Measurements from ENCODE around the gene MRC2. TPM values are rescaled to one million over a fixed set of nuclear protein-coding genes. Genes with fewer than 3 reads are reported as not detected.
"Not testable (repeated sequence)": the region's sequence is repeated elsewhere in the genome, so short reads cannot be mapped to it uniquely, and the experiment has no call there.

MRC2 gene
- total RNA-seq, 4 donors from 2014 or later = 23.3 to 59.8 (median 39.9) TPM

GRCh38 chr17:62684179-62684578, 56.7 kb downstream of the MRC2 start:
- Histone ChIP-seq H3K4me3 (no peak overlapping the region), H3K9me3 (no peaks in the 10 kb centered on the region), H3K4me1 (no peaks in the 10 kb centered on the region), H3K36me3 (peaks cover 0 to 18% of the 10 kb centered on the region in 2 donors), H3K27ac (no peak overlapping the region), H3K27me3 (no peaks in the 10 kb centered on the region)
- TF ChIP-seq POLR2AphosphoS5 (IDR thresholded peaks at IDR 0.05) (no peak), EP300 (IDR thresholded peaks at IDR 0.05) (no peak), POLR2A (IDR thresholded peaks at IDR 0.05) (no peak), CTCF (IDR thresholded peaks at IDR 0.05) (no peak)
- ATAC-seq = no peak
- 82 to 91% methylated on average over 4 of the region's 4 CpGs for WGBS, 2 donors (ENCODE audit: low coverage in 1 of 2)

GRCh38 chr17:62687997-62688396, 60.5 kb downstream of the MRC2 start:
- Histone ChIP-seq H3K27me3 (no peaks in the 10 kb centered on the region), H3K4me1 (no peaks in the 10 kb centered on the region), H3K27ac (no peak overlapping the region), H3K9me3 (no peaks in the 10 kb centered on the region), H3K4me3 (no peak overlapping the region), H3K36me3 (peaks cover 0 to 8% of the 10 kb centered on the region in 2 donors)
- no peak for ATAC-seq
- TF ChIP-seq EP300 (IDR thresholded peaks at IDR 0.05) (no peak), POLR2A (IDR thresholded peaks at IDR 0.05) (no peak), CTCF (IDR thresholded peaks at IDR 0.05) (no peak), POLR2AphosphoS5 (IDR thresholded peaks at IDR 0.05) (no peak)
- 100% methylated on average over 1 of the region's 4 CpGs; no CpG with 5 or more reads in 1 of the 2 donors for WGBS, 2 donors (ENCODE audit: low coverage in 1 of 2)

- H3K4me3 ChIP-seq = no peak overlapping the region
- no peak for ATAC-seq
- H3K27ac ChIP-seq = no peak overlapping the region
- H3K27me3 ChIP-seq = no peaks in the 10 kb centered on the region
- H3K9me3 ChIP-seq = no peaks in the 10 kb centered on the region
- peaks cover 0 to 8% of the 10 kb centered on the region in 2 donors for H3K36me3 ChIP-seq
- TF ChIP-seq POLR2A (IDR thresholded peaks at IDR 0.05) (no peak), EP300 (IDR thresholded peaks at IDR 0.05) (no peak)
- H3K4me1 ChIP-seq = no peaks in the 10 kb centered on the region
- 78% methylated on average over 5 of the region's 11 CpGs; no CpG with 5 or more reads in 1 of the 2 donors for WGBS, 2 donors (ENCODE audit: low coverage in 1 of 2)
Observed at GRCh38 chr17:62688398-62689160, 61.1 kb downstream of the MRC2 start.

GRCh38 chr17:62689441-62690167, 62.1 kb downstream of the MRC2 start:
- H3K9me3 ChIP-seq = no peaks in the 10 kb centered on the region
- H3K36me3 ChIP-seq = peaks cover 0 to 8% of the 10 kb centered on the region in 2 donors
- WGBS, 2 donors (ENCODE audit: low coverage in 1 of 2) = 83 to 100% methylated on average over 1 to 6 of the region's 37 CpGs
- no peaks in the 10 kb centered on the region for H3K27me3 ChIP-seq
- H3K4me1 ChIP-seq = no peaks in the 10 kb centered on the region
- no peak overlapping the region for H3K4me3 ChIP-seq
- ATAC-seq = no peak
- no peak for TF ChIP-seq EP300 (IDR thresholded peaks at IDR 0.05)
- no peak for TF ChIP-seq POLR2A (IDR thresholded peaks at IDR 0.05)
- no peak for TF ChIP-seq POLR2AphosphoS5 (IDR thresholded peaks at IDR 0.05)
- no peak for TF ChIP-seq CTCF (IDR thresholded peaks at IDR 0.05)
- no peak overlapping the region for H3K27ac ChIP-seq

GRCh38 chr17:62690168-62690897, 62.9 kb downstream of the MRC2 start:
- TF ChIP-seq POLR2A (IDR thresholded peaks at IDR 0.05) (no peak), EP300 (IDR thresholded peaks at IDR 0.05) (no peak), CTCF (IDR thresholded peaks at IDR 0.05) (no peak), POLR2AphosphoS5 (IDR thresholded peaks at IDR 0.05) (no peak)
- peaks cover 0 to 8% of the 10 kb centered on the region in 2 donors for H3K36me3 ChIP-seq
- no peak overlapping the region for H3K4me3 ChIP-seq
- no peak overlapping the region for H3K27ac ChIP-seq
- 91 to 92% methylated on average over 2 to 9 of the region's 19 CpGs for WGBS, 2 donors (ENCODE audit: low coverage in 1 of 2)
- H3K4me1 ChIP-seq = no peaks in the 10 kb centered on the region
- H3K9me3 ChIP-seq = no peaks in the 10 kb centered on the region
- no peaks in the 10 kb centered on the region for H3K27me3 ChIP-seq
- ATAC-seq = no peak

- H3K36me3 ChIP-seq, H3K9me3 ChIP-seq, H3K4me3 ChIP-seq, ATAC-seq, H3K4me1 ChIP-seq, H3K27ac ChIP-seq, H3K27me3 ChIP-seq: not testable (repeated sequence)
- WGBS, 2 donors (ENCODE audit: low coverage in 1 of 2) = 69 to 86% methylated on average over 3 to 5 of the region's 8 CpGs
Observed at GRCh38 chr17:62691589-62691915, 64.1 kb downstream of the MRC2 start.

Measured in gastroesophageal sphincter (tissue), 4 donors.